ENCODE measurements around the gene SLC25A29.
"Not testable (repeated sequence)": the region's sequence is repeated elsewhere in the genome, so short reads cannot be mapped to it uniquely, and the experiment has no call there.

Gene SLC25A29

GRCh38 chr14:100346306-100347091, 40.3 kb upstream of the SLC25A29 start:
- Histone ChIP-seq H3K36me3 (ENCODE audit: control insufficient read depth, insufficient read depth, low read length) (peaks cover 46% of the 10 kb centered on the region), H3K4me3 (replicated peaks; ENCODE audit: low read depth, low read length) (no peak overlapping the region), H3K27me3 (replicated peaks; ENCODE audit: control insufficient read depth, insufficient read depth, low read length) (no peaks in the 10 kb centered on the region)
- DNase-seq (ENCODE audit: extremely low read depth, insufficient read length), result no peak
- no peak for TF ChIP-seq CTCF (IDR thresholded peaks at IDR 0.05; ENCODE audit: insufficient read depth, low read length, poor library complexity, severe bottlenecking)

GRCh38 chr14:100345711-100346110, 39.5 kb upstream of the SLC25A29 start:
- Histone ChIP-seq H3K4me3 (replicated peaks; ENCODE audit: low read depth, low read length) (no peak overlapping the region), H3K36me3 (ENCODE audit: control insufficient read depth, insufficient read depth, low read length) (peaks cover 43% of the 10 kb centered on the region), H3K27me3 (replicated peaks; ENCODE audit: control insufficient read depth, insufficient read depth, low read length) (no peaks in the 10 kb centered on the region)
- TF ChIP-seq CTCF (IDR thresholded peaks at IDR 0.05; ENCODE audit: insufficient read depth, low read length, poor library complexity, severe bottlenecking), result no peak
- no peak for DNase-seq (ENCODE audit: extremely low read depth, insufficient read length)

GRCh38 chr14:100344657-100345056, 38.4 kb upstream of the SLC25A29 start:
- not testable (repeated sequence) for H3K27me3 ChIP-seq (replicated peaks; ENCODE audit: control insufficient read depth, insufficient read depth, low read length); DNase-seq (ENCODE audit: extremely low read depth, insufficient read length); H3K4me3 ChIP-seq (replicated peaks; ENCODE audit: low read depth, low read length)
- peaks cover 49% of the 10 kb centered on the region for H3K36me3 ChIP-seq (ENCODE audit: control insufficient read depth, insufficient read depth, low read length)

GRCh38 chr14:100342826-100343225, 36.6 kb upstream of the SLC25A29 start:
- peaks cover 38% of the 10 kb centered on the region for H3K36me3 ChIP-seq (ENCODE audit: control insufficient read depth, insufficient read depth, low read length)
- not testable (repeated sequence) for H3K4me3 ChIP-seq (replicated peaks; ENCODE audit: low read depth, low read length); H3K27me3 ChIP-seq (replicated peaks; ENCODE audit: control insufficient read depth, insufficient read depth, low read length); DNase-seq (ENCODE audit: extremely low read depth, insufficient read length)

- no peak for DNase-seq (ENCODE audit: extremely low read depth, insufficient read length)
- no peaks in the 10 kb centered on the region for H3K27me3 ChIP-seq (replicated peaks; ENCODE audit: control insufficient read depth, insufficient read depth, low read length)
- TF ChIP-seq CTCF (IDR thresholded peaks at IDR 0.05; ENCODE audit: insufficient read depth, low read length, poor library complexity, severe bottlenecking), result no peak
- H3K36me3 ChIP-seq (ENCODE audit: control insufficient read depth, insufficient read depth, low read length), result peaks cover 40% of the 10 kb centered on the region
- H3K4me3 ChIP-seq (replicated peaks; ENCODE audit: low read depth, low read length), result no peak overlapping the region
Measured at GRCh38 chr14:100342195-100342594, 36.0 kb upstream of the SLC25A29 start.

GRCh38 chr14:100341301-100342031, 35.2 kb upstream of the SLC25A29 start:
- TF ChIP-seq CTCF (IDR thresholded peaks at IDR 0.05; ENCODE audit: insufficient read depth, low read length, poor library complexity, severe bottlenecking), result no peak
- Histone ChIP-seq H3K27me3 (replicated peaks; ENCODE audit: control insufficient read depth, insufficient read depth, low read length) (no peaks in the 10 kb centered on the region), H3K36me3 (ENCODE audit: control insufficient read depth, insufficient read depth, low read length) (peaks cover 37% of the 10 kb centered on the region), H3K4me3 (replicated peaks; ENCODE audit: low read depth, low read length) (no peak overlapping the region)
- no peak for DNase-seq (ENCODE audit: extremely low read depth, insufficient read length)

All from GM06990 (cell line).